Muscle layer of duodenum (tissue), 2 donors: ENCODE data around the gene NPDC1.

Experiments used
- H3K27ac ChIP-seq: one replicate; pipeline ENCODE4 v1.7.0; 2013; ENCODE audit warnings: mild to moderate bottlenecking, low read length
- H3K27me3 ChIP-seq: one replicate; pipeline ENCODE4 v1.7.0; 2013; ENCODE audit warnings: low read depth, mild to moderate bottlenecking, control low read depth, low read length
- H3K36me3 ChIP-seq, 2 donors: one replicate each; pipeline ENCODE4 v1.7.0; 2013; ENCODE audit warnings: low read length in 2 of 2, control low read depth in 1 of 2, mild to moderate bottlenecking in 1 of 2; ENCODE audit not compliant: insufficient read depth in 2 of 2, control insufficient read depth in 1 of 2
- H3K4me1 ChIP-seq, 2 donors: one replicate each; pipeline ENCODE4 v1.7.0; 2013; ENCODE audit warnings: low read length in 2 of 2, mild to moderate bottlenecking in 2 of 2, control low read depth in 1 of 2, moderate library complexity in 1 of 2; ENCODE audit not compliant: insufficient read depth in 2 of 2, control insufficient read depth in 1 of 2
- H3K4me3 ChIP-seq, 2 donors: one replicate each; pipeline ENCODE4 v1.7.0; 2013; ENCODE audit warnings: low read length in 2 of 2, low read depth in 1 of 2, mild to moderate bottlenecking in 1 of 2
- H3K9me3 ChIP-seq, 2 donors: one replicate each; pipeline ENCODE4 v1.7.0; 2013; ENCODE audit warnings: low read length in 2 of 2, control low read depth in 1 of 2, mild to moderate bottlenecking in 1 of 2; ENCODE audit not compliant: control insufficient read depth in 1 of 2
- donor health status: healthy.

The NPDC1 gene

GRCh38 chr9:137044037-137044436 is 1.9 kb downstream of the NPDC1 start:
- H3K27me3 ChIP-seq = peaks cover 7% of the 10 kb centered on the region
- peaks cover 0 to 24% of the 10 kb centered on the region in 2 donors for H3K36me3 ChIP-seq
- H3K4me1 ChIP-seq = peaks cover 4 to 28% of the 10 kb centered on the region in 2 donors
- H3K9me3 ChIP-seq = no peaks in the 10 kb centered on the region
- H3K4me3 ChIP-seq = peak overlapping the region in 1 of 2 donors; percentile 78
- H3K27ac ChIP-seq = no peak overlapping the region

- peaks cover 7% of the 10 kb centered on the region for H3K27me3 ChIP-seq
- H3K4me1 ChIP-seq = peaks cover 4 to 28% of the 10 kb centered on the region in 2 donors
- H3K27ac ChIP-seq = no peak overlapping the region
- H3K9me3 ChIP-seq = no peaks in the 10 kb centered on the region
- H3K4me3 ChIP-seq = no peak overlapping the region
- H3K36me3 ChIP-seq = peaks cover 0 to 29% of the 10 kb centered on the region in 2 donors
These were observed 2.9 kb downstream of the NPDC1 start for GRCh38 chr9:137042751-137043727.

DNA sequence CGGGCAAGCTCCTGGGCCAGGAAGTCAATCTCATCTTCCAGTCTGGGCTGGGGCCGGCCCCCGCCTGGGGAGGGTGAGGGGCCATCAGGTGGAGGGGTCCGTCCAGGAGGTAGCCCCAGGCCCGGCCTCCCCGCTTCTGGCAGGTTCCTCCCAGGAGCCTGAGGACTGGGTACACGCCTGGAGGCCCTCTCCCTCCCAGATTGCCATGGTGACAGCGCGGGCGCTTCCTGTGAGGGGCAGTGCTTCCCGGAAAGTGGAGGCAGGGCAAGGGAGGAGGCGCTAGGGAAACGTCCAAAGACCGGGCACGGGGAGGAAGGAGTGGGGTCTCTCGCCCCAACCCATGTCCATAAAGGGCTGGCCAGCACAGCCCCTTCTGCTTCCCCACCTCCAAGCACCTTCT is 4.9 kb downstream of the NPDC1 start:
- Histone ChIP-seq H3K36me3 (peaks cover 0 to 29% of the 10 kb centered on the region in 2 donors), H3K27me3 (peaks cover 7% of the 10 kb centered on the region), H3K27ac (no peak overlapping the region), H3K4me3 (no peak overlapping the region), H3K9me3 (no peaks in the 10 kb centered on the region), H3K4me1 (peaks cover 4 to 25% of the 10 kb centered on the region in 2 donors)

- Histone ChIP-seq H3K4me1 (peaks cover 4 to 23% of the 10 kb centered on the region in 2 donors), H3K9me3 (no peaks in the 10 kb centered on the region), H3K27ac (no peak overlapping the region), H3K36me3 (peaks cover 0 to 29% of the 10 kb centered on the region in 2 donors), H3K27me3 (peaks cover 7% of the 10 kb centered on the region), H3K4me3 (no peak overlapping the region)
These were observed 5.4 kb downstream of the NPDC1 start for GRCh38 chr9:137040568-137040967.

GRCh38 chr9:137039611-137040366 is 6.2 kb downstream of the NPDC1 start:
- Histone ChIP-seq H3K9me3 (no peaks in the 10 kb centered on the region), H3K4me3 (no peak overlapping the region), H3K36me3 (peaks cover 0 to 29% of the 10 kb centered on the region in 2 donors), H3K27me3 (peaks cover 3% of the 10 kb centered on the region), H3K4me1 (peaks cover under 1 to 26% of the 10 kb centered on the region in 2 donors), H3K27ac (no peak overlapping the region)

DNA sequence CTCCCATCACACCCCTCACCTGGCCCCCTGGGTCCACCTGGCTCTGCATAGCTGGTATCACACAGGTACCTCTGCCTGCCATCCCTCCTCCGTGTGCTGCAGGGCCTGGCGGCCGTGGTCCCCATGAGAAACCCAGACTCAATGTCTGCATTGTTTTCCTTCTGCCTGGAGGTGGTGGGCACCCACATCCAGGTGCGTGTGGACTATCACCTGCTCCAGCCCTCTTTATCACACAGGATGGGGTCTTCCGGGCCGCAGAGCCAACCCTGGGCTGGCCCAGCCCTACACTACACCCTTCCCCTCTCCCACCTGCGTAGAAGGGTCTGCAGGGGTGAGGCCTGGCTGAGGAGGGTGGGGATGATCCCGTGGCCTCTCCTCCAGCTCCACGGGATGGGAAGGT is 7.1 kb downstream of the NPDC1 start:
- Histone ChIP-seq H3K9me3 (no peaks in the 10 kb centered on the region), H3K27me3 (no peaks in the 10 kb centered on the region), H3K27ac (no peak overlapping the region), H3K36me3 (peaks cover 0 to 29% of the 10 kb centered on the region in 2 donors), H3K4me1 (peaks cover 0 to 20% of the 10 kb centered on the region in 2 donors), H3K4me3 (no peak overlapping the region)

DNA sequence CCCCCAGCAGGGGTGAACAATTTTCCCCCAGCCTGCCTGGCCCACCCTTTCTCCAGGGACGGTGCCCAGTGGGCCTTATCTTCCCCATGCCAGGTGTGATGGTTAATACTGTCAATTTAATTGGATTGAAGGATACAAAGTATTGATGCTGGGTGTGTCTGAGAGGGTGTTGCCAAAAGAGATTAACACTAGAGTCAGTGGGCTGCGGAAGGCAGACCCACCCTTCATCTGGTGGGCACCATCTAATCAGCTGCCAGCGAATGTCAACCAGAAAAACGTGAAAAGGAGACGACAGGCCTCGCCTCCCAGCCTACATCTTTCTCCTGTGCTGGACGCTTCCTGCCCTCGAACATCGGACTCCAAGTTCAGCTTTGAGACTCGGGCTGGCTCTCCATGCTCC is 8.5 kb downstream of the NPDC1 start:
- no peaks in the 10 kb centered on the region for H3K27me3 ChIP-seq
- H3K4me1 ChIP-seq = peaks cover 0 to 12% of the 10 kb centered on the region in 2 donors
- H3K9me3 ChIP-seq = no peaks in the 10 kb centered on the region
- H3K27ac ChIP-seq = no peak overlapping the region
- peaks cover 0 to 29% of the 10 kb centered on the region in 2 donors for H3K36me3 ChIP-seq
- no peak overlapping the region for H3K4me3 ChIP-seq

- Histone ChIP-seq H3K36me3 (peaks cover 0 to 29% of the 10 kb centered on the region in 2 donors), H3K9me3 (no peaks in the 10 kb centered on the region), H3K4me1 (peaks cover 0 to 12% of the 10 kb centered on the region in 2 donors), H3K4me3 (no peak overlapping the region), H3K27me3 (no peaks in the 10 kb centered on the region), H3K27ac (no peak overlapping the region)
These were observed 8.9 kb downstream of the NPDC1 start for GRCh38 chr9:137037035-137037434.

DNA sequence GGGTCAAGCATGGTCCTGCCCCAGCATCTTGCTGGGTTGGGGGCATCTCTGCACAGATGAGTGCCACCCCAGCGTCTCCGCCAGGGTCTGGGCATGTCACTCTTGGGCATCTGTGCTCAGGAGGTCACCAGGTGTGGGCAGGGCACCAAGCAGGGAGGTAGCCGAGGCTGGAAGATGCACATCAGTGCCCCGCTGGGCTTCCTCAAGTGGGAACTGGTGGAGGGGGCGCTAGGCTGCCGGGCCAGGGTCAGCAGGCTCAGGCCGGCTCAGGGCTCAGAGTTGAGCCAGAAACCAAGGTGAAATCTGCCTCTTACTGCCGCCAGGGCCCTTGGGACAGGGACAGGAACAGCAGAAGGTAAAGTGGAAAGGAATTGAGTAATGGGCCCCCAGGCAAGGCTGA is 10.0 kb downstream of the NPDC1 start:
- Histone ChIP-seq H3K4me3 (no peak overlapping the region), H3K4me1 (peaks cover 0 to 12% of the 10 kb centered on the region in 2 donors), H3K27me3 (no peaks in the 10 kb centered on the region), H3K36me3 (peaks cover 0 to 23% of the 10 kb centered on the region in 2 donors), H3K27ac (no peak overlapping the region), H3K9me3 (no peaks in the 10 kb centered on the region)

- no peaks in the 10 kb centered on the region for H3K27me3 ChIP-seq
- peaks cover 0 to 18% of the 10 kb centered on the region in 2 donors for H3K36me3 ChIP-seq
- H3K9me3 ChIP-seq = no peaks in the 10 kb centered on the region
- H3K4me3 ChIP-seq = no peak overlapping the region
- H3K27ac ChIP-seq = no peak overlapping the region
- peaks cover 0 to 12% of the 10 kb centered on the region in 2 donors for H3K4me1 ChIP-seq
These were observed 10.5 kb downstream of the NPDC1 start for GRCh38 chr9:137035507-137035834.
